Adipocyte (in vitro differentiated cells): Measurements from ENCODE around the gene PYGO1.
A peak's percentile ranks its signal among the peaks of the same experiment; 100 is the strongest.

ENCODE experiments used
- DNase-seq: peaks from one replicate; pipeline ENCODE4 v3.0.0-alpha.2; 2015; ENCODE audit warnings: low read depth
- H3K27me3 ChIP-seq: replicated peaks from 2 replicates; pipeline ENCODE4 v1.7.0; 2013; ENCODE audit warnings: mild to moderate bottlenecking, low read length, moderate library complexity; ENCODE audit not compliant: control insufficient read depth, insufficient read depth
- H3K36me3 ChIP-seq: 2 replicates; pipeline ENCODE4 v1.7.0; 2013; ENCODE audit warnings: low read length, mild to moderate bottlenecking, moderate library complexity; ENCODE audit not compliant: control insufficient read depth, insufficient read depth, severe bottlenecking
- H3K4me1 ChIP-seq: 2 replicates; pipeline ENCODE4 v1.7.0; 2013; ENCODE audit warnings: mild to moderate bottlenecking, low read length, moderate library complexity; ENCODE audit not compliant: control insufficient read depth, insufficient read depth
- H3K4me3 ChIP-seq: 2 replicates; pipeline ENCODE4 v1.7.0; 2013; ENCODE audit warnings: mild to moderate bottlenecking, low read length, moderate library complexity
- H3K9ac ChIP-seq: 2 replicates; pipeline ENCODE4 v1.7.0; 2013; ENCODE audit warnings: mild to moderate bottlenecking, low read length, moderate library complexity
- H3K9me3 ChIP-seq: 2 replicates; pipeline ENCODE4 v1.7.0; 2013; ENCODE audit warnings: mild to moderate bottlenecking, low read length, moderate library complexity; ENCODE audit not compliant: control insufficient read depth

Gene PYGO1

DNA sequence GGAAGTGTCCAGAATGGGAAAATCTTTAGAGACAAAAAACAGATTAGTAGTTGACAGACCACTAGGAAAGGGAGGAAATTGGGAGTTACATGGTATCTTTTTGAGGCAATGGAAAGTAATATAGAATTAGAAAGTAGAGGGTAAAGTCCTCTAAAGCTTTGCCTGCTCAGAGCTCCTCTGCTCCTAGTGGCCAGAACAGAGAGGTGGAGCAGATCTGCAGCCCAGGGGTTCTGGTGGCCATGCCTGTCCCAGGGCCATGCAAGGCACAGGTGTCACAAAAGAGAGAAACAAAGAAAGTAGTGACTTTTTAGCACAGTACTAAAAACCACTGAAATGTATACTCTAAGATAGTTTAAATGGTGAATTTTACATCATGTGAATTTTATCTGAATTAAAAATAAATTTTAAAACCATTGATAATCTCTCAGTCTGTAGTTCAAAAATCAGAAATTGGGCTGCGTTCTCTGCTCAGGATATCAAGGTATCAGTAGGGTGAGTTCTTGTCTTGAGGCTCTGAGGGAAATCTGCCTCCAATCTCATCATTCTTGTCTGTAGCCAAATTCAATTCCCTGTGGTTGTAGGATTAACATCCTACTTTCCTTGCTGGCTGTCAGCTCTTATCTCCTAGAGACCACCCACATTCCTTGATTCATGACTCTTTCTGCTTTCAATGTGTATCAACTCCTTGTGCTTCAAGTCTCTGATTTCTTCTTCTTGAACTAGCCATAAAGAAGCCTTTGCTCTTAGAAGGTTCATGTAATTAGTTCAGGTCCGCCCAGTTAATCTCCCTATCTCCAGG is 23.6 kb downstream of the PYGO1 start:
- H3K4me3 ChIP-seq, result no peak overlapping the region
- no peaks in the 10 kb centered on the region for H3K36me3 ChIP-seq
- no peak for DNase-seq
- H3K9me3 ChIP-seq, result no peaks in the 10 kb centered on the region
- H3K4me1 ChIP-seq, result no peaks in the 10 kb centered on the region
- no peak overlapping the region for H3K9ac ChIP-seq
- no peaks in the 10 kb centered on the region for H3K27me3 ChIP-seq

DNA sequence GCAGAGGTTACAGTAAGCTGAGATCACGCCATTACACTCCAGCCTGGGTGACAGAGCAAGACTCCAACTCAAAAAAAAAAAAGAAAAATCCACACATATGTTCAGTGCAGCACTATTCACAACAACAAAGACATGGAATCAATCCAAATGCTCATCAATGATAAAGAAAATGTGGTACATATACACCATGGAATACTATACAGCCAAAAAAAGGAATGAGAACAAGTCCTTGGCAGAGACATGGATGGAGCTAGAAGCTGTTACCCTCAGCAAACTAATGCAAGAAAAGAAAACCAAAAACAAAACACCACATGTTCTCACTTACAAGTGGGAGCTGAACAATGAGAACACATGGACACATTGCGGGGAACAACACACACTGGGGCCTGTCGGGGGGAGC is 25.5 kb downstream of the PYGO1 start:
- no peaks in the 10 kb centered on the region for H3K36me3 ChIP-seq
- no peaks in the 10 kb centered on the region for H3K27me3 ChIP-seq
- H3K9ac ChIP-seq, result no peak overlapping the region
- no peak overlapping the region for H3K4me3 ChIP-seq
- no peaks in the 10 kb centered on the region for H3K9me3 ChIP-seq
- DNase-seq, result no peak
- no peaks in the 10 kb centered on the region for H3K4me1 ChIP-seq

DNA sequence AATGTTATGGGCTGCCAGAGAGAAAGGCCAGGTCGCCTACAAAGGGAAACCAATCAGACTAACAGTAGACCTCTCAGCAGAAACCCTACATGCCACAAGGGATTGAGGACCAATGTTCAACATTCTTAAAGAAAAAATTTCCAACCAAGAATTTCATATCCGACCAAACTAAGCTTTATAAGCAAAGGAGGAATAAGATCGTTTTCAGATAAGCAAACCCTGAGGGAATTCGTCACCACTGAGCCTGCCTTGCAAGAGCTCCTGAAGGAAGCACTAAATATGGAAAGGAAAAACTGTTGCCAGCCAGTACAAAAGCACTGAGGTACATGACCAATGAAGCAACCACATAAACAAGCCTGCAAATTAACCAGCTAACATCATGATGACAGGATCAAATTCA is 33.1 kb downstream of the PYGO1 start:
- Histone ChIP-seq H3K4me3 (no peak overlapping the region), H3K4me1 (no peaks in the 10 kb centered on the region), H3K9me3 (peaks cover 22% of the 10 kb centered on the region), H3K27me3 (no peaks in the 10 kb centered on the region), H3K36me3 (no peaks in the 10 kb centered on the region), H3K9ac (no peak overlapping the region)
- no peak for DNase-seq

GRCh38 chr15:55552926-55553325 is 35.2 kb downstream of the PYGO1 start:
- Histone ChIP-seq H3K9me3 (peaks cover 22% of the 10 kb centered on the region), H3K27me3 (no peaks in the 10 kb centered on the region), H3K36me3 (no peaks in the 10 kb centered on the region), H3K4me1 (no peaks in the 10 kb centered on the region), H3K9ac (no peak overlapping the region), H3K4me3 (no peak overlapping the region)
- DNase-seq, result no peak

GRCh38 chr15:55552451-55552850 is 35.7 kb downstream of the PYGO1 start:
- no peak overlapping the region for H3K4me3 ChIP-seq
- H3K9ac ChIP-seq, result no peak overlapping the region
- no peak for DNase-seq
- H3K4me1 ChIP-seq, result no peaks in the 10 kb centered on the region
- H3K27me3 ChIP-seq, result no peaks in the 10 kb centered on the region
- no peaks in the 10 kb centered on the region for H3K36me3 ChIP-seq
- peaks cover 22% of the 10 kb centered on the region for H3K9me3 ChIP-seq

- Histone ChIP-seq H3K9me3 (no peaks in the 10 kb centered on the region), H3K9ac (no peak overlapping the region), H3K4me3 (no peak overlapping the region), H3K27me3 (no peaks in the 10 kb centered on the region), H3K4me1 (peaks cover 6% of the 10 kb centered on the region), H3K36me3 (peaks cover 9% of the 10 kb centered on the region)
- DNase-seq, result no peak
Observed at GRCh38 chr15:55549305-55549704, 38.8 kb downstream of the PYGO1 start.

DNA sequence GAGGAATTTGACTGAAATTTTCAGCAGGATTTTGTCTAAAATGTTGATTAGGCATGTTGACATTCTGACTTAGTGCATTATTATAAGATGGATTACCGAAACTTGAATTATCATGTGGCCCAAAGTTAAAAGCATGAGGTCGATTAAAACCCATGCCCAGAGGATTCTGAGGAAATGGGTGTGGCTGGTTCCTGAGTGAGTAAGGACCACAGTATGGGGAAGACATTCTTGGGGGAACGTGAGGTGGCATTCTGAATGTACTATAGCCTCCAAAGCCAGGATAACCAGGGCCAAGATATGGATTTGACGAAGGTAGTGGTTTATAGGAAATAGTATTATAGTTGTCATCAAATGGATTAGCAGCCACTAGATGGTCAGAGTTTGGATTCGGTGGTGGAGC is 41.4 kb downstream of the PYGO1 start:
- Histone ChIP-seq H3K4me1 (peaks cover 6% of the 10 kb centered on the region), H3K36me3 (peaks cover 9% of the 10 kb centered on the region), H3K9me3 (no peaks in the 10 kb centered on the region), H3K9ac (no peak overlapping the region), H3K4me3 (no peak overlapping the region), H3K27me3 (no peaks in the 10 kb centered on the region)
- DNase-seq, result no peak

DNA sequence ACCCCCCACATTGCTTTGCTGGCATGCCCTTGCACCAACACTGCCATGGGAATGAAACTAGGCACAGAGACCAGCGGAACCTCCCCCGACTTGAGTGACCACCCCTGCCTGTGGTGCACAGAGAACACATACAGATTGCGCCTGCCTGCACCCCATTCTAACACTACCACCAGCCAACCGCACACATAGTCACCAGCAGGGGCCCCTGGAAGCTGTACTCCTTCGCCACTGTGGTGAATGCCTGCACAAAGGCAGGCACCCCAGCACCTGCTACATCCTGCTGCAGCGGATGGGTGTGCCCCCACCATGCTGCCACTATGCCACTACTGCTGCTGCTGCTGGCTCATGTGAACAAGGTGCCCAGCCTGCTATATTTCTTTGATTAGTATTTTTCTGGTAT is 52.7 kb downstream of the PYGO1 start:
- no peak overlapping the region for H3K9ac ChIP-seq
- H3K4me3 ChIP-seq, result no peak overlapping the region

GRCh38 chr15:55532944-55533343 is 55.2 kb downstream of the PYGO1 start:
- Histone ChIP-seq H3K27me3 (no peaks in the 10 kb centered on the region), H3K9me3 (no peaks in the 10 kb centered on the region), H3K4me1 (peaks cover 6% of the 10 kb centered on the region), H3K9ac (no peak overlapping the region), H3K36me3 (no peaks in the 10 kb centered on the region), H3K4me3 (no peak overlapping the region)
- DNase-seq, result no peak

More for the DNA sequence above, 52.7 kb downstream of the PYGO1 start:
- no peaks in the 10 kb centered on the region for H3K4me1 ChIP-seq
- DNase-seq, result no peak
- H3K9me3 ChIP-seq, result no peaks in the 10 kb centered on the region
- H3K27me3 ChIP-seq, result no peaks in the 10 kb centered on the region
- no peaks in the 10 kb centered on the region for H3K36me3 ChIP-seq

DNA sequence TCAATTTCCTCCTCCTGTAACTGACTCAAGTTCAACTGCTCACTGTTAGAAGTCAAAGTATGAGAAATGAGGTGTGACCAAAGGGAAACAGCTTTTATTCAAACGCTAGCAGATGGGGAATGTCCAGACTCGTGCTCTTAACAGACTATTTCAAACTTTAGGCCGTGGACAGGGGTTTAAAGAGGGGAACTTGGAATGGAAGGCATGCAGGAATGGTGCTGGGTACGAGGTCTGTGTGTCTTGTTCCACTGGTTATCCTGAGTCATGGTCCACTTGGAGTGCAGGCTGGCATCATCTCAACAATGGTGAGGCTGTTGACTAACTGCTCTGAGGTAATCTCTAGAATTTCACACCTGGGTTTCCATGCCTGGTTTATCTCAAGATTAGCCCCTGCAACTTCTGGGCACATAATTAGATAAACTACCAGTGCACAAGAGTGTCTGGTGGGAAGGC is 57.3 kb downstream of the PYGO1 start:
- peaks cover 6% of the 10 kb centered on the region for H3K4me1 ChIP-seq
- H3K36me3 ChIP-seq, result no peaks in the 10 kb centered on the region
- no peak overlapping the region for H3K9ac ChIP-seq
- no peak overlapping the region for H3K4me3 ChIP-seq
- no peaks in the 10 kb centered on the region for H3K27me3 ChIP-seq
- no peaks in the 10 kb centered on the region for H3K9me3 ChIP-seq
- peak; percentile 26 for DNase-seq

GRCh38 chr15:55528812-55529211 is 59.3 kb downstream of the PYGO1 start:
- DNase-seq, result peak; percentile 17
- Histone ChIP-seq H3K36me3 (no peaks in the 10 kb centered on the region), H3K9me3 (no peaks in the 10 kb centered on the region), H3K9ac (no peak overlapping the region), H3K4me3 (no peak overlapping the region), H3K4me1 (peaks cover 6% of the 10 kb centered on the region), H3K27me3 (no peaks in the 10 kb centered on the region)

DNA sequence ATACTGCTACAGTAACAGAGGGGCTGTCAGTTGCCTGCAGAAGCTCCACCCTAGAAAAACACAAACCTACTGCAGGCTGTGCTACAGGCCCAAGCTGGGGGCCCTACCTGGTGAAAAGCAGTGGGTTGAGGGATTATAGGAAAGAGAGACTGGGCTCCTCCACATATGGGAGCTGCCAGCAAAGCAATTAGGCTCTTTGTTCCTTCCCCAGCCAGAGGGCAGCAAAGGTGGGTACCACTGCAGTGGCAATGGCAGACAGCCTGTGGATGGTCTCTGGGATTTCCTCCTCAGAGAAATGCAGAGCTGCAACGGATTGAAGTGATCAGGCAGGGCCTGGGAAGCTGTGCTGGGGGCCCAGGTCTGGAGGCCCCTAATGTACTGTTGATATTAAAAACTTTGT is 61.0 kb downstream of the PYGO1 start:
- Histone ChIP-seq H3K9me3 (no peaks in the 10 kb centered on the region), H3K9ac (no peak overlapping the region), H3K4me3 (no peak overlapping the region), H3K27me3 (no peaks in the 10 kb centered on the region), H3K36me3 (no peaks in the 10 kb centered on the region), H3K4me1 (peaks cover 6% of the 10 kb centered on the region)
- no peak for DNase-seq
